HG02623 (cell line): ENCODE data around the gene OR56B1.
"Not testable (repeated sequence)": the region's sequence is repeated elsewhere in the genome, so short reads cannot be mapped to it uniquely, and the experiment has no call there.

Experiments used
- ATAC-seq: cut with Tn5 transposase; IDR thresholded peaks from one replicate; pipeline ENCODE4 v1.9.1; 2021; ENCODE audit warnings: moderate library complexity; ENCODE audit not compliant: unreplicated experiment

The OR56B1 gene

GRCh38 chr11:5736396-5736795, at the start of gene OR56B1:
Gene OR56B1, plus strand, starts transcription at chr11:5736448. Its CDS starts 69 bp downstream, at chr11:5736517.
- ATAC-seq, result no peak

GRCh38 chr11:5688482-5688881, 47.8 kb upstream of the OR56B1 start:
- ATAC-seq, result no peak

- ATAC-seq, result peak; percentile 73
Measured at GRCh38 chr11:5689551-5689983, 46.7 kb upstream of the OR56B1 start, which contains the start of gene TRIM22. Gene TRIM22, plus strand, starts transcription at chr11:5689790. Its CDS starts 6,443 bp downstream, at chr11:5696233.

- ATAC-seq, result no peak
Measured at GRCh38 chr11:5690216-5690615, 46.0 kb upstream of the OR56B1 start.

- ATAC-seq, result no peak
Measured at GRCh38 chr11:5690736-5691135, 45.5 kb upstream of the OR56B1 start.

GRCh38 chr11:5691238-5691963, 44.8 kb upstream of the OR56B1 start:
- not testable (repeated sequence) for ATAC-seq

- no peak for ATAC-seq
Measured at GRCh38 chr11:5691964-5692361, 44.3 kb upstream of the OR56B1 start.

GRCh38 chr11:5694642-5695041, 41.6 kb upstream of the OR56B1 start:
- ATAC-seq, result no peak

- ATAC-seq, result no peak
Measured at GRCh38 chr11:5695580-5695979, 40.7 kb upstream of the OR56B1 start.

GRCh38 chr11:5696210-5696609, 40.0 kb upstream of the OR56B1 start:
- ATAC-seq, result no peak

GRCh38 chr11:5698281-5698680, 38.0 kb upstream of the OR56B1 start:
- no peak for ATAC-seq

- ATAC-seq, result no peak
Measured at GRCh38 chr11:5700421-5701054, 35.7 kb upstream of the OR56B1 start.

GRCh38 chr11:5701055-5701577, 35.1 kb upstream of the OR56B1 start:
- no peak for ATAC-seq

- ATAC-seq, result peak; percentile 49
Measured at GRCh38 chr11:5703741-5704536, 32.3 kb upstream of the OR56B1 start.

- ATAC-seq, result no peak
Measured at GRCh38 chr11:5705688-5706087, 30.6 kb upstream of the OR56B1 start.

GRCh38 chr11:5712507-5712906, 23.7 kb upstream of the OR56B1 start:
- ATAC-seq, result no peak

GRCh38 chr11:5713695-5714094, 22.6 kb upstream of the OR56B1 start:
- ATAC-seq, result no peak

- ATAC-seq, result not testable (repeated sequence)
Measured at GRCh38 chr11:5716518-5716917, 19.7 kb upstream of the OR56B1 start.

GRCh38 chr11:5719703-5720495, 16.3 kb upstream of the OR56B1 start:
- ATAC-seq, result no peak

GRCh38 chr11:5722622-5723021, 13.6 kb upstream of the OR56B1 start:
- ATAC-seq, result no peak

- no peak for ATAC-seq
Measured at GRCh38 chr11:5726351-5726750, 9.9 kb upstream of the OR56B1 start.
